GM21360 (cell line): ENCODE measurements around the gene MRPS25.
A peak's percentile ranks its signal among the peaks of the same experiment; 100 is the strongest.

Experiments used
- ATAC-seq: cut with Tn5 transposase; IDR thresholded peaks from one replicate; pipeline ENCODE4 v1.9.1; 2021; ENCODE audit warnings: mild to moderate bottlenecking, moderate library complexity; ENCODE audit not compliant: unreplicated experiment

The MRPS25 gene

GRCh38 chr3:15064835-15065549, at the start of gene MRPS25:
MRPS25 (minus strand) TSS chr3:15065315; CDS start chr3:15065194, 121 bp downstream.
- ATAC-seq: peak; percentile 93

GRCh38 chr3:15113884-15114283, 48.8 kb upstream of the MRPS25 start:
- no peak for ATAC-seq

- no peak for ATAC-seq
These were observed 48.4 kb upstream of the MRPS25 start for GRCh38 chr3:15113471-15113870.

- ATAC-seq: no peak
These were observed 46.9 kb upstream of the MRPS25 start for GRCh38 chr3:15112011-15112410.

DNA sequence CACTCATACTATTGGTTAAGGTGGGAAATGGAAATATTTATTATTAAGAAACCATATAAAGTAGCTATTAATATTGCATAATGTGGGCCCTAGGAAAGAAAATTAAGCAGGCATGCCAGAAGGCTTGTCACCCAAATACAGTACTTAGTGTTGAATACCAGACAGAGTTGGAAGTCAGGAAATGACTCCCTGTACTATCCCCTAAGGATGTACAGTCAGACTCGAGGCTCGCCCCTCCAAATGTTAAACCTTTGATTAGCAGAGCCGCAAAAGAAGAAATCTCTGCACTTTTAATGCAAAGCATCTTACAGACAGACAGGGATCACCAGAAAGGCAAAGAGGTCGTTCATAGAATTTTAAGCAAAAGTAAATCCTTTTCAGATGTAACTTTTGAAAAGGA, 45.1 kb upstream of the MRPS25 start:
- no peak for ATAC-seq

DNA sequence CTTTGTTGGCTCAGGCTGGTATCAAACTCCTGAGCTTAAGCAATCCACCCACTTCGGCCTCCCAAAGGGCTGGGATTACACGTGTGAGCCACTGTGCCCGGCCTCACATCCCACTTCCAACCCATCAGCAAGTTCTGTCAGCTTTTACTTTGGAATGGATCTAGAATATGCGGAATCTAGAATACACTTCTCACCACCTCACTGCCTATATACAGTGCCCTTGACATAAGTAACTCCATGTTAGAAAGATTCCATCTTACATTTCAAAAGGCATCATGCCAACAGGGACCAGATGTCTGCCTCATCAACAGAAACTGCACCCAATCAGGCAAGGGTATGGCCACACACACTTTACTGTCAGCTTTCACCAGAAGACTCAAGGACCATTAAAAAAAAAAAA, 43.8 kb upstream of the MRPS25 start:
- no peak for ATAC-seq

GRCh38 chr3:15108082-15108545, 43.0 kb upstream of the MRPS25 start:
- ATAC-seq: peak; percentile 41

DNA sequence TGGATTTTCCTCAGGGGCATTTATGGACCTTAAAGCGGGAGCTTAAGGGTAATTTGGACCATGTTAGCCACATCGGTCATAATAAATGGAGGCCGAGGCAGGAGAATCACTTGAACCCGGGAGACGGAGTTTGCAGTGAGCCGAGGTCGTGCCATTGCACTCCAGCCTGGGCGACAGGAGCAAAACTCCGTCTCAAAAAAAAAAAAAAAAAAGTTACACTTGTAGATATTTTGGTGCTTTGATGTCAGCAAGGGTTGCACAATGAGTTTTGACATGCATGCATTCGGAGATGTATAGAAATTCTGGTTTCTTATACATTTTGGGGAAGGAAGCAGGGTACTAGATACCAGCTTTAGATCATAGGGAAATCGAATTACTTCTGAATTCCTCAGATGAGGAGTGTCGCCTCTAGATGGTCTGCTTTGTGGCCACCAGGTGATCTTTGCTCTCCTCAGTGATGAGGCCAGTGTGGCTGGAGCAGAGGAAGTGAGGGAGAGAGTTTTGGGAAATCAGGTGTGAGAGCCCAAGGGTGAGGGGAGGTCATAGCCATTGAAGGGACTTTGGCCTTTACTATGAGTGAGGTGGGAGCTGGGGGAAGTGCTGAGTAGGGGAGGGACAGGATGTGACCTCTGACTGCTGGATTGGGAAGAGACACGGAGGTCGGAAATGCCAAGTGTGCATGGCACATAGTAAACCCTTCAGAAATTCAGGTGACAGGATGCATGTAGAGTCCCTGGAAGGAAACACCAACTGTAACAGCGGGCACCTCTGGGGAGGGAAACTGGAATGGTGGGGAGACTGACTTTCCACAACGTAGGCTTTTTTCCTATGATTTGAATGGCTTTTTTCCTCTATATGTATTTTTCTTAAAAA, 42.2 kb upstream of the MRPS25 start:
- ATAC-seq: no peak

DNA sequence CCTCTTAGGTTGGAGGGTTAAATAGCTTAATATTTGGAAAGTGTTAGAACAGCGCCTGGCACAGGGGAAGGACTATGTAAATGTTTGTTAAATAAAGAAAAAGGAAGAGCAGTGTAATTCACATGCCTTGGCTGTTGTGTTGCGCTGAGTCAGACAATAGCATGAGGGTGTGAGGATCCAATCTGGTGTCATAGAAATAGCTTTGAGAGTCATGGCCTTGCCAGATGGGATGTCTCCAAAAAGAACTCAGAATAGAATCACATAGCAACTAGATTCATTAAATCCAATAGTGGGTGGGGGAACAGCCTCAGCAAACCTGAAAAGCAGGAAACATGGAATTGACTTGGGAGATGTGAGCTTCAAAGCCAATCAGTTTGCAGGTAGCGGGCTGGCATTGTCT, 37.7 kb upstream of the MRPS25 start:
- no peak for ATAC-seq

GRCh38 chr3:15102256-15102655, 37.1 kb upstream of the MRPS25 start:
- no peak for ATAC-seq

DNA sequence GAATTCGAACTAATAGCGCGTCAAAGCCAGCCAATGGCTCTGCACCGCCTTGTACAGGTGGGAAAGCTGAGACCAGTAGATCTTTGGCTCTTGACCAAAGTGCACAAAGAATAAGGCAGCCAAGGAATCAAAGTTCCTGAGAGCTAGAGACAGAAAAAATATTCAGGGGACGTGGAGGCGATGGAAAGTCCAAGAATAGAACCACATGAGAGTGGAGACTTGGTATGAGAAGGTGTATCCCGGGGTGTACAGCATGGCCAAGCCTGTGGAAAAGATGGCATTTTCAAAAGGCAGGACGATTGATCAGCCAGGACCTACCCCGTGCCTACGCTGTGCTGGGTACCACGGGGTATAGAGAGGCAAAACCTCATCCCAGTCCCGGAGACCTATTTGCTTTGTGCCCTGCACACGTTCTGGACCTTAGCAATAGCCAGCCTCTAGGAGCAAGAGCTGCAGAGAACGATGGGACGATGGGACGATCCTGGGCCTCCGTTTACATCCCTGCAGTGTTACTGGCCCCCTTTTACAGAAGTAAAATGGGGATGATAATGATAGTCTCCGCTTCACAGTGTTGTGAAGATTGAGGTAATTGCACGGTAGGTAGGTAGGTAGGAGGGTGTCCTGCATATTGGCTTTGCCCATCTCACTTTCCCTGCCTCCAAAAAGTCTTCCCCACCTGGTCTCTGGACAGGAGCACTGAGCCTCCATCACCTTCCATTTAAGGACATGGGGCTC, 34.4 kb upstream of the MRPS25 start:
- ATAC-seq: no peak

DNA sequence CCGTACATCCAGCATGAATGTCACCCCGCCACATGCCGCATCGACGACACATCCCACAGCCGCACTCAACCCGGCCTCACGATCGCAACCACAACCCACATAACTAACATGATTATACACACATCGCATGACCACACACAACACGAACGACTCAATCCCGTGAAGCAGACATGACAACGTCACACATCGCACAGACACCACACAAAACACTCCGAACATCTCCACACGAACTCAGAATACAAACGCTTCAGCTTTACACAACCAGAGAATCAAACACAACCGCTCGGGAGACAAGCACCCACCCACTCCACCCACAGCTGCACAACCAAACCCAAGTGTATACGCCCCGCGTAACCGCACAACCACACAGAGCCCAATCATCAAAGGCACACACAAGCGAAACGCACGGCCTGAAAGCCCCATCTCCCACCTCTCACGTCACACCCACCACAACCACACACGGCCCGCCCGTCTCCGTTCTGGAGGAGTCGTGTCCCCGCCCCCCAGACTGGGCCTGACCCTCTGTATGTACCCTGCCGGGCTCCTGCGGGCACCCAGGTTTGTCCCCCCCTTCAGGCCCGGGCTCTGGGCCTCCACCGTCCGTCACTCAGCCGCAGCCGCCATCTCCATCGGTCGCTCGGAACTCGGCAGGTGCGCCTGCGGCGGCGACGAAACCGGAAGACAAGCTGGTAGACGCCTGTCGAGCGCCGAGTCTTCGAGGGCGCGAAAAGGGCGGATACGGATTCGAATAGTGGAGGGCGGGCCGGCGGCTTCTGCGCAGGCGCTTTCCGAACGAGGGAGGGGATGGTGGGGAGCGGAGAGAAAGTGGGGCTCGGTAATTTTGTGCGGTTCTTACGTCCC, 33.6 kb upstream of the MRPS25 start, which contains the start of gene RBSN:
RBSN (minus strand) TSS at position 646 of the 861 bp plus-strand sequence. CDS start 3,028 bp downstream, outside the sequence.
- peak; percentile 87 for ATAC-seq

DNA sequence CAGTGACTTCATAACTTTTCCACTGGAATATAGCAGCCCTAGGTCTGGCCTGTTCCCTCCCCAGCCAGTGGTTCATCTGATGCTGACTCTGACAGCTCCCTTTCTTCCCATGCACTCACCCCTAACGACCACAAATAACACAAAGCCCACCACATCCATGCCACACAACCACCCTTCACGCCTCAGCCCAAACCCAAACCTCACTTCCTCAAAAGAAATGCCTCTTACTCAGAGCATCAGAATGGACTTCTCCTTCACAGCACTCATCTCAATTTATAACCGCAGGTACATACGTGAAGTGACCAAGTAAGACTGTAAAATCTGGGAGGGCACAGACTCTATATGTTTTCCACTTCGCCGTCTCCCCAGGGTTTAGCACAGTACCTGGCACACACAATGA, 32.8 kb upstream of the MRPS25 start:
- no peak for ATAC-seq

DNA sequence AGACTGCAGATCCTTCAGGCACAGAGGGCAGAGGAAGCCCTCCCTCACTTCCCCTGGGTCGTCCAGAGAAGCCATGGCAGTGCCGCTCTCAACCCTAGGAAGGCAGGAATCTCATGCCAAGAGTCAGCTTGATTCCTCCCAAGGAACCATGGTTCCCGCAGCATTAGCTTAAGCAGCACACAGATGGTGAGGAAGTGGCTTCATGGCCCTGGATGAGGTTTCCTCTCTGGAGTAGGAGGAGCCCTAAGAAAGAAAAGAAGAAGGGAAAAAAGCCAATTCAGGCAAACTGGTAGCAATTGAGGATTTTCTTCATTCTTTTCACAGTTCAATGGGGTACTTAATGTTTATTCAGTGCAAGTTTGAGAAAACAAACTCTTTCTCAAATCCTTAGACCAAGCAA, 30.9 kb upstream of the MRPS25 start:
- ATAC-seq: no peak

DNA sequence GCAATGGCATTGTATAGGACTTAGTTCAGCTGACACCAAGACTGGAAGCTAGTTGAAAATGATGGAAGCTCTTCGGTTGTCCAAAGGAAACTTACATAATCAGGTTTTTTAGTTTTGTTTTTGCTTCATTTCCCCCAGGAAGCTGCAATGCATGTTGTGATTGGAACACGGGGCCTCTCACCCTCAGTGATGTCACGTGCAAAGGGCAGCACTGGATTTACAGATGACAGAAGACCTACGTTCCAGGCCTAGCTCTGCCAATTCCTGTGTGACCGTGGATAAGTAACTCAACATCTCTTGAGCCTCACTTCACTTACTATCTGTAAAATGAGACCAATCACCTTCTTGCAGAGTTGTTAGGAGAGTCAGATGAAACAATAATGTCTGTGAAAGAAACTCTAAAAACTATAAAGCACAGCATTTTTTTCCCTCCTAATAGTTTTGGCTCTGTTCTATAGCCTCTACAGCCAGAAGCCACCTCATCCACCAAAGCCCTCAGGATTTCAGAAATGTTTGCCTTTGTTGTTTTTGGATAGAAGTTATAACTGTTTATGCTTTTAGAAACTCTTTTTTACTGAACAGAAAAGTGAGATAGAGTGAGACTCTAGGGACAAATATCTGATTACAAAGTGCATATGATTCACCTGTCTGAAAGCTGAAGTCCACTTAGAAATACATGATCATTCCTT, 29.2 kb upstream of the MRPS25 start:
- ATAC-seq: no peak

GRCh38 chr3:15092686-15093085, 27.6 kb upstream of the MRPS25 start:
- ATAC-seq: no peak

- no peak for ATAC-seq
These were observed 26.5 kb upstream of the MRPS25 start for GRCh38 chr3:15091575-15091974.

GRCh38 chr3:15089201-15089600, 24.1 kb upstream of the MRPS25 start:
- ATAC-seq: no peak

GRCh38 chr3:15086699-15087098, 21.6 kb upstream of the MRPS25 start:
- ATAC-seq: no peak

- ATAC-seq: no peak
These were observed 21.1 kb upstream of the MRPS25 start for GRCh38 chr3:15086263-15086662.
